Superior temporal gyrus (tissue), 1 donor: ENCODE data around the gene TRIM69.
A peak's percentile ranks its signal among the peaks of the same experiment; 100 is the strongest.
"Not testable (repeated sequence)": the region's sequence is repeated elsewhere in the genome, so short reads cannot be mapped to it uniquely, and the experiment has no call there.

ENCODE experiments used
- DNase-seq: peaks from one replicate; pipeline ENCODE4 v3.0.0-alpha.2; 2016; ENCODE audit errors: extremely low spot score

Gene TRIM69

DNA sequence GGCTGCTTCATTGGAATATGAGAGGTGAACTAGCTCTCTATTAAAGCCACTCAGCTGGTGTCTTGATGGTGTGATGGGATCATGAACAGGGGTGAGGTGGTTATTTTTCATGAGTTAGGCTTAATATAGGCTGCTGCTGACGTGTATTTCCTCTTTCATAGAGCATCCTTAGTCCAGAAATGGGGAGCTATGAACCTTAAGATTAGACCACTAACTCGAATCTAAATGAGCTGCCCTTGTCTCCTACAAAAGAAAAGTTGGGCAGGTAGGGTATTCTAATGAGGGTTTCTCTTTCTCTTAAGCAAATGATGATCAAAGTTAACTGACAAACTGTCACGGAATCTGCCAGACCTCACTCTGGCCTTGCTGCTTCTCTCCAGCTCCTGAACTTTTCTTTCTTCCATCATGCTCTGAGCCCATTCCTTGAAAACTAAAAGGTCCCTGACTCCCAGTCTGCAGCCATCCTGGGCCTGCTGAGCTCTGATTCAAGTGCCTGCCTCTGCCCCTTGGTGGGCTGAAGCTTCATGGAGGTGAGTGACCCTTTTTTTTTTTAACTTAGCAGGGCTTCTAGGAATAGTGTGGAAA is at the start of gene TRIM69:
Gene TRIM69 (plus strand): TSS at position 348 of the 585 bp plus-strand sequence. CDS start 177 bp downstream, at position 525.
- DNase-seq: no peak

- not testable (repeated sequence) for DNase-seq
These were observed 47.0 kb upstream of the TRIM69 start for GRCh38 chr15:44689318-44689717.

GRCh38 chr15:44690245-44690644 is 46.1 kb upstream of the TRIM69 start:
- not testable (repeated sequence) for DNase-seq

- DNase-seq: no peak
These were observed 43.7 kb upstream of the TRIM69 start for GRCh38 chr15:44692659-44693058.

GRCh38 chr15:44694416-44694815 is 41.9 kb upstream of the TRIM69 start:
- DNase-seq: no peak

DNA sequence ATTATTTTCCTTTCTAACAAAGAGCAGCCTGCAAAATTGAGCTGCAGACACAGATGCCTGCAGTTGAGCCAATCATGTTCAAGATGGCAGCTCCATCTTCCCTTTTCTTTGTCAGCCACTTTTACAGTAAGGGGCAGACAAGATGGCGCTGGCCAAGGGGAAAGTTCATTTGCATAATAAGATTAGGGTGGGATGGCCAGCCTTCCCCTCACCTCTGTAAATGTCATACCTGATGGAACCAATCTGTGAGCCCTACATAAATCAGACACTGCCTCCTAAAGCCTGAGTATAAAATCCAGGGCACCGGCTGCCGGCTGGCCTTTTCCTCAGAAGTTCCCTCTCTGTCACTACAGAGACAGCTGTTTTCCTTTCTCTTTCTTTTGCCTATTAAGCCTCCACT is 41.0 kb upstream of the TRIM69 start:
- DNase-seq: no peak

DNA sequence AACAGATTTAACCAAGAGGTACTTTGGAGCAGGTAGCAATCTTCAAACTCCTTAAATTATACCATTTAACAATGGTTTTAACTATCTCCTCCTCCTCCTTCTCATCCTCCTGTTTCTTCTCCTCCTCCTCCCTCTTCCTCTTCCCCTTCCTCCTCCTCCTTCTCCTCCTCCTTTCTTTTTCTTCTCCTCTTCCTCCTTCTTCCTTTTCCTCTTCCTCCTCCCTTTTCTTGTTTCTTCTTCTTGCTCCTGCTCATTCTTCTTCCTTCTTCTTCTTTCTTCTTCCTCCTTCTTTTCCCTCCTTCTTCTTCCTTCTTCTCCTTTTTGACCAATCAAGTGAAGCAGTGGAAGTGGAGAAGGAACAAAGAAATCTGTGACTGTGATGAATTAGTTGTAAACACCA is 39.3 kb upstream of the TRIM69 start:
- DNase-seq: no peak

DNA sequence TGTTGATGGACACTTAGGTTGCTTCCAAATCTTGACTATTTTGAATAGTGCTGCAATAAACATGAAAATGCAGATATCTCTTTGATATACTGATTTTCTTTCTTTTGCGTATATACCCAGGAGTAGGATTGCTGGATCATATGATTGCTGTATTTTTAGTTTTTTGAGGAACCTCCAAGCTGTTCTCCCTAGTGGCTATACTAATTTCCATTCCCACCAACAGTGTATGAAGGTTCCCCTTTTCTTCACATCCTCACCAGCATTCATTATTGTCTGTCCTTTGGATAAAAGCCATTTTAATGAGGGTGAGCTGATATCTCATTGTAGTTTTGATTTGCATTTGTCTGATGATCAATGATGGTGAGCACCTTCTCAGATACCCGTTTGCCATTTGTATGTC is 37.7 kb upstream of the TRIM69 start:
- DNase-seq: no peak

GRCh38 chr15:44700676-44701075 is 35.7 kb upstream of the TRIM69 start:
- DNase-seq: not testable (repeated sequence)

- no peak for DNase-seq
These were observed 30.3 kb upstream of the TRIM69 start for GRCh38 chr15:44705986-44706385.

DNA sequence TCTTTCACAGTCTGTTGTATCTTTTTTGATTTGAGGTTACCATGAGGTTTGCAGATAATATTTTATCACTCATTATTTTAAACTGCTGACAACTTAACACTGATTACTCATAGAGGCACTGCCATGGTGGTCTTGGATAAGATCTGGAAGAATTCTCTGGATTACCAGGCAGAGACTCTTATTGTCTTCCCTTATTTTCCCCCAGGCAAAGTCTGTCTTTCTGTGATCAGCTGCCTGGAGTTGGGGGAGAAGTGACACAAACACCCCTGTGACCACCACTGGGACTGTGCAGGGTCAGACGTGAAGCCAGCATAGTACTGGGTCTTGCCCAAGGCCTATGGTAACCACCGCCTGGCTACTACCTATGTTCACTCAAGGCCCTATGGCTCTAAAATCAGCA is 29.9 kb upstream of the TRIM69 start:
- no peak for DNase-seq

DNA sequence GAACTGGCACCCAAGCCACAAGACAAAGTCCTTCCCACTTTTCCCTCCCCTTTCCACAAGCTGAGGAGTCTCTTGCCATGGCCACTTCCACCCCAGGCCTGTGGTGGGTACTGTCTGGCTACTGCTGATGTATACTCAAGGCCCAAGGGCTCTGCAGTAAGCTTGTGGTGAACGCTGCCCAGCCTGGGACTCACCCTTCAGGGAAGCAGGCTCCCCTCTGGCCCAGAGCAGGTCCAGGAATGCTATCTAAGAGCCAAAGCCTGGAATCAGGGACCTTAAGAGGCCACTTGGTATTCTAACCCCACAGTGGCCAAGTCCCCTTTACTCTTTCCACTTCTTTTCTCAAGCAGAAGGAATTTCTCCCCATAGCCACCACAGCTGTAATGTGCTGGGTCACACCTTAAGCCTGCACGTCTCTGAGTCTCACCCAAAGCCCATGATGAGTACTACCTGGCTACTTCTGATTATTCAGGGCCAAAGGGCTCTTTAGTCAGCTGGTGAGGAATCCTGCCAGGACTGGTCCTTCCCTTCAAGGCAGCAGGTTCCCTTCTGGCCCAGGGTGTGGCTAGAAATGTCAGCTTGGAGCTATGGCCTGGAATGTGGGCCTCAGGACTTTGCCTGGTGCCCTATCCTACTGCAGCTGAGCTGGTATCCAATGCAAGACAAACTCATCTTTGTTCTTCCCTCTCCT is 29.2 kb upstream of the TRIM69 start:
- DNase-seq: no peak

DNA sequence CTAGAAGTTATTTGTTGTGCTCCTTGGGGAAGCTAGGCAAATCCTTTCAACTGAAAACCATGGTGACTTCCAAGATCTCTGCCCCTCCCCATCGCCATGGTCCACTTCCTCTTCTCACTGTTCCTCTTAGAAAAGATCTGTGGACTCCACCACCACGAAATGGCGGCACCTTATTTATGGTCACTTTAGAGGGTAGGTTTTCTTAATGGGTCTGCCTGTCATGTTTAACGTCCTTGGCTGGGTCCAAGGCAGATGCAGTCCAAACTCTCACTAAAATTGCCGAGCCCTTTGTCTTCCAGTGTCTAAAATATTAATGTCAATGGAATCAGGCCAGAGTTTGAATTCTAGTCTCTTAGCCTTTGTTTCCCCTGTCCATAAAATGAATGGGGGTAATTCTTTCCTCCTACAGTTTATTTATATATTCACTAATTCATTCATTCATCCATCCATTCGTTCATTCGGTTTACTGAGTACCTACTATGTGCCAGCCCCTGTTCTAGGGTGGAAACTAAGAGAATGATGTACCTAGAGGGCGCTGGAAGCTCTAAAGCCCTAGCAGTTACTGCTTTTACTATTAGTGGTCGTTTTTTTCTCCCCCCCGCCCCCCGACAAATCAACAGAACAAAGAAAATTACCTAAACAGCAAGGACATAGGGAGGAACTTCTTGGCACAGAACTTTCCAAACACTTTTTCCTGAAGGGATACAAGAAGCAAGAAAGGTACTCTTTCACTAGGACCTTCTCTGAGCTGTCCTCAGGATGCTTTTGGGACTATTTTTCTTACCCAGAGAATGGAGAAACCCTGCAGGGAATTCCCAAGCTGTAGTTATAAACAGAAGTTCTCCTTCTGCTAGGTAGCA is 25.9 kb upstream of the TRIM69 start:
- no peak for DNase-seq

- DNase-seq: peak; percentile 99
These were observed 25.1 kb upstream of the TRIM69 start, which contains the start of the genes B2M and PATL2 for GRCh38 chr15:44711096-44711742. Gene B2M (plus strand): TSS chr15:44711517. CDS start chr15:44711547, 30 bp downstream. Gene PATL2 (minus strand): TSS chr15:44711323. CDS start chr15:44676490, 34,833 bp downstream.

- DNase-seq: peak; percentile 62
These were observed 24.5 kb upstream of the TRIM69 start for GRCh38 chr15:44711743-44712345.

DNA sequence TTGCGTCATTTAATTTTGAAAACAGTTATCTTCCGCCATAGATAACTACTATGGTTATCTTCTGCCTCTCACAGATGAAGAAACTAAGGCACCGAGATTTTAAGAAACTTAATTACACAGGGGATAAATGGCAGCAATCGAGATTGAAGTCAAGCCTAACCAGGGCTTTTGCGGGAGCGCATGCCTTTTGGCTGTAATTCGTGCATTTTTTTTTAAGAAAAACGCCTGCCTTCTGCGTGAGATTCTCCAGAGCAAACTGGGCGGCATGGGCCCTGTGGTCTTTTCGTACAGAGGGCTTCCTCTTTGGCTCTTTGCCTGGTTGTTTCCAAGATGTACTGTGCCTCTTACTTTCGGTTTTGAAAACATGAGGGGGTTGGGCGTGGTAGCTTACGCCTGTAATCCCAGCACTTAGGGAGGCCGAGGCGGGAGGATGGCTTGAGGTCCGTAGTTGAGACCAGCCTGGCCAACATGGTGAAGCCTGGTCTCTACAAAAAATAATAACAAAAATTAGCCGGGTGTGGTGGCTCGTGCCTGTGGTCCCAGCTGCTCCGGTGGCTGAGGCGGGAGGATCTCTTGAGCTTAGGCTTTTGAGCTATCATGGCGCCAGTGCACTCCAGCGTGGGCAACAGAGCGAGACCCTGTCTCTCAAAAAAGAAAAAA is 23.9 kb upstream of the TRIM69 start:
- peak; percentile 66 for DNase-seq

- DNase-seq: peak; percentile 53
These were observed 23.0 kb upstream of the TRIM69 start for GRCh38 chr15:44713006-44713966.

DNA sequence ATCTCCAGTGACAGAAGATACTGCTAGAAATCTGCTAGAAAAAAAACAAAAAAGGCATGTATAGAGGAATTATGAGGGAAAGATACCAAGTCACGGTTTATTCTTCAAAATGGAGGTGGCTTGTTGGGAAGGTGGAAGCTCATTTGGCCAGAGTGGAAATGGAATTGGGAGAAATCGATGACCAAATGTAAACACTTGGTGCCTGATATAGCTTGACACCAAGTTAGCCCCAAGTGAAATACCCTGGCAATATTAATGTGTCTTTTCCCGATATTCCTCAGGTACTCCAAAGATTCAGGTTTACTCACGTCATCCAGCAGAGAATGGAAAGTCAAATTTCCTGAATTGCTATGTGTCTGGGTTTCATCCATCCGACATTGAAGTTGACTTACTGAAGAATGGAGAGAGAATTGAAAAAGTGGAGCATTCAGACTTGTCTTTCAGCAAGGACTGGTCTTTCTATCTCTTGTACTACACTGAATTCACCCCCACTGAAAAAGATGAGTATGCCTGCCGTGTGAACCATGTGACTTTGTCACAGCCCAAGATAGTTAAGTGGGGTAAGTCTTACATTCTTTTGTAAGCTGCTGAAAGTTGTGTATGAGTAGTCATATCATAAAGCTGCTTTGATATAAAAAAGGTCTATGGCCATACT is 21.1 kb upstream of the TRIM69 start:
- no peak for DNase-seq

DNA sequence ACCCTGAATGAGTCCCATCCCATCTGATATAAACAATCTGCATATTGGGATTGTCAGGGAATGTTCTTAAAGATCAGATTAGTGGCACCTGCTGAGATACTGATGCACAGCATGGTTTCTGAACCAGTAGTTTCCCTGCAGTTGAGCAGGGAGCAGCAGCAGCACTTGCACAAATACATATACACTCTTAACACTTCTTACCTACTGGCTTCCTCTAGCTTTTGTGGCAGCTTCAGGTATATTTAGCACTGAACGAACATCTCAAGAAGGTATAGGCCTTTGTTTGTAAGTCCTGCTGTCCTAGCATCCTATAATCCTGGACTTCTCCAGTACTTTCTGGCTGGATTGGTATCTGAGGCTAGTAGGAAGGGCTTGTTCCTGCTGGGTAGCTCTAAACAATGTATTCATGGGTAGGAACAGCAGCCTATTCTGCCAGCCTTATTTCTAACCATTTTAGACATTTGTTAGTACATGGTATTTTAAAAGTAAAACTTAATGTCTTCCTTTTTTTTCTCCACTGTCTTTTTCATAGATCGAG is 20.5 kb upstream of the TRIM69 start:
- DNase-seq: no peak
